ENCODE results near the gene GLRX5. TPM values are rescaled to one million over a fixed set of nuclear protein-coding genes. Genes with fewer than 3 reads are reported as not detected.
"Not testable (repeated sequence)": the region's sequence is repeated elsewhere in the genome, so short reads cannot be mapped to it uniquely, and the experiment has no call there.

Gene GLRX5
- total RNA-seq, 5 donors from 2014 or later (not counting 1 experiment from before 2014, with no cell fraction given): 15.4 to 24.2 (median 16.0) TPM

DNA sequence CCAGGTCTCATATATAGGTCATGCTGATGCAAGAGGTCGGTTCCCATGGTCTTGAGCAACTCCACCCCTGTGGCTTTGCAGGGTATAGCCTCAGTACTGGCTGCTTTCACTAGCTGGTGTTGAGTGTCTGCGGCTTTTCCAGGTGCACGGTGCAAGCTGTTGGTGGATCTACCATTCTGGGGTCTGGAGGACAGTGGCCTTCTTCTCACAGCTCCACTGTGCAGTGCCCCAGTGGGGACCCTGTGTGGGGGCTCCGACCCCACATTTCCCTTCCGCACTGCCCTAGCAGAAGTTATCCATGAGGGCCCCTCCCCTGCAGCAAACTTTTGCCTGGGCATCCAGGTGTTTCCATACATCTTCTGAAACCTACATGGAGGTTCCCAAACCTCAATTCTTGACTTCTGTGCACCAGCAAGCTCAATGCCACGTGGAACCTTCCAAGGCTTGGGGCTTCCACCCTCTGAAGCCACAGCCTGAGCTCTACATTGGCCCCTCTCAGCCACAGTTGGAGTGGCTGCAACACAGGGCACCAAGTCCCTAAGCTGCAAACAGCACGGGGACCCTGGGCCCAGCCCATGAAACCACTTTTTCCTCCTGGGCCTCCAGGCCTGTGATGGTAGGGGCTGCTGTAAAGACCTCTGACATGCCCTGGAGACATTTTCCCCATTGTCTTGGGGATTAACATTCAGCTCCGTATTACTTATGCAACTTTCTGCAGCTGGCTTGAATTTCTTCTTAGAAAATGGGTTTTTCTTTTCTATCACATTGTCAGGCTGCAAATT lies 49.2 kb downstream of the GLRX5 start:
- H3K4me1 Mint-ChIP-seq; H3K4me1 ChIP-seq (ENCODE audit: control insufficient read depth in 1 of 2, extremely low read depth in 1 of 2, insufficient read depth in 2 of 2, low read length in 2 of 2); POLR2A ChIA-PET; H3K4me3 ChIP-seq (ENCODE audit: control insufficient read depth in 1 of 2, extremely low read depth in 1 of 2, low read length in 1 of 2); H3K9me3 ChIP-seq; H3K36me3 ChIP-seq (ENCODE audit: control insufficient read depth in 2 of 2, extremely low read depth in 1 of 2, insufficient read depth in 1 of 2, low read length in 1 of 2); H3K27ac Mint-ChIP-seq; CTCF ChIA-PET; H3K4me3 Mint-ChIP-seq; ATAC-seq (replicated peaks in 1 of 4); DNase-seq; H3K27ac ChIP-seq (ENCODE audit: low read length); H3K36me3 Mint-ChIP-seq: not testable (repeated sequence)
- 69% methylated on average over 6 of the region's 8 CpGs for WGBS (ENCODE audit: insufficient coverage)
- peaks cover 0 to 25% of the 10 kb centered on the region in 2 experiments for H3K27me3 ChIP-seq (replicated peaks in 1 of 2; ENCODE audit: control insufficient read depth in 2 of 2, extremely low read depth in 1 of 2, insufficient read depth in 2 of 2, low read length in 1 of 2)
- H3K9me3 Mint-ChIP-seq: peaks cover 0 to 10% (median 5%) of the 10 kb centered on the region in 3 donors
- H3K27me3 Mint-ChIP-seq: peaks cover 18 to 28% of the 10 kb centered on the region in 2 donors

DNA sequence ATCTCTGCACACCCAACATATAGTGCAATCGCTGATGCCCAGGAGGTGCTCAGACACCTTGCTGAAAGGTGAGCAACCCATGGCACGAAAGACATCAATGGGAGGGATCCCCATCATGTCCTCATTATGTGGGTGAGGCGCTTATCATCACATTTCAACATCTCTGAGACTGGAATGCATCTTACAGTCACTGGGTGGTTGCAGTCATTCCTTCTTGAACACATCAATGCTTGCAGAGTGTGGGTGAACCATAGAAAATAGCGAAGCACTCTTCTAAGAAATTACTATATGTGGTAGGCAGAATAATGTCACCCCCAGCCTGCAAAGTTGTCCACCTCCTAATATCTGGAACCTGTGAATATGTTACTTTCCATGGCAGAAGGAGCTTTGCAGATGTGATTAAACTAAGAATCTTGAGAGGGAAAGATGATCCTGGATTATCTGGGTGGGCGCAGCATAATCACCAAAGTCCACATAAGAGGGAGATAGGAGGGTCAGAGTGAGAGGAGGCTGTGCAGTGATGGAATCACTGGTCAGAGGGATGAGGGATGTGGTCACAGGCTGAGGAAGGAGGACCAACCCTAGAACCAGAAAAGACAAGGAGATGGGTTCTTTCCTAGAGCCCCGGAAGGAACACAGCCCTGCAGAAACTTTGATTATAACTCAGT lies 51.2 kb downstream of the GLRX5 start:
- H3K4me1 ChIP-seq (ENCODE audit: control insufficient read depth in 1 of 2, extremely low read depth in 1 of 2, insufficient read depth in 2 of 2, low read length in 2 of 2): no peaks in the 10 kb centered on the region
- peaks cover 0 to 25% of the 10 kb centered on the region in 2 experiments for H3K27me3 ChIP-seq (replicated peaks in 1 of 2; ENCODE audit: control insufficient read depth in 2 of 2, extremely low read depth in 1 of 2, insufficient read depth in 2 of 2, low read length in 1 of 2)
- WGBS (ENCODE audit: insufficient coverage): 83% methylated on average over 2 of the region's 6 CpGs
- no peaks in the 10 kb centered on the region for H3K36me3 ChIP-seq (ENCODE audit: control insufficient read depth in 2 of 2, extremely low read depth in 1 of 2, insufficient read depth in 1 of 2, low read length in 1 of 2)
- Mint-ChIP-seq H3K9me3 (peaks cover 0 to 10% (median 5%) of the 10 kb centered on the region in 3 donors), H3K36me3 (peaks cover 5% of the 10 kb centered on the region), H3K4me1 (no peaks in the 10 kb centered on the region), H3K27me3 (peaks cover 18 to 27% of the 10 kb centered on the region in 2 donors), H3K27ac (no peak overlapping the region), H3K4me3 (no peak overlapping the region)
- H3K4me3 ChIP-seq (ENCODE audit: control insufficient read depth in 1 of 2, extremely low read depth in 1 of 2, low read length in 1 of 2): no peak overlapping the region
- no peaks in the 10 kb centered on the region for H3K9me3 ChIP-seq
- no peak overlapping the region for H3K27ac ChIP-seq (ENCODE audit: low read length)
- POLR2A ChIA-PET: no interaction called here
- ATAC-seq (replicated peaks in 1 of 4) (no peak), DNase-seq (no peak)
- CTCF ChIA-PET: no interaction called here

DNA sequence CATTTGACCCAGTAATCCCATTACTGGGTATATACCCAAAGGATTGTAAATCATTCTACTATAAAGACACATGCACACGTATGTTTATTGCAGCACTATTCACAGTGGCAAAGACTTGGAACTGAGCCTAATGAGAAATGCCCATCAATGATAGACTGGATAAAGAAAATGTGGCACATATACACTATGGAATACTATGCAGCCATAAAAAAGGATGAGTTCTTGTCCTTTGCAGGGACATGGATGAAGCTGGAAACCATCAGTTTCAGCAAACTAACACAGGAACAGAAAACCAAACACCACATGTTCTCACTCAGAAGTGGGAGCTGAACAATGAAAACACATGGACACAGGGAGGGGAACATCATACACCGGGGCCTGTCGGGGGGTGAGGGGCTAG lies 56.3 kb downstream of the GLRX5 start:
- CTCF ChIA-PET; H3K36me3 ChIP-seq (ENCODE audit: control insufficient read depth in 2 of 2, extremely low read depth in 1 of 2, insufficient read depth in 1 of 2, low read length in 1 of 2); H3K27ac Mint-ChIP-seq; ATAC-seq (replicated peaks in 1 of 4); H3K36me3 Mint-ChIP-seq; H3K4me3 ChIP-seq (ENCODE audit: control insufficient read depth in 1 of 2, extremely low read depth in 1 of 2, low read length in 1 of 2); DNase-seq; H3K9me3 ChIP-seq; POLR2A ChIA-PET; H3K27ac ChIP-seq (ENCODE audit: low read length); H3K4me1 ChIP-seq (ENCODE audit: control insufficient read depth in 1 of 2, extremely low read depth in 1 of 2, insufficient read depth in 2 of 2, low read length in 2 of 2); H3K9me3 Mint-ChIP-seq; H3K4me3 Mint-ChIP-seq; H3K4me1 Mint-ChIP-seq: not testable (repeated sequence)
- peaks cover 11 to 19% of the 10 kb centered on the region in 2 donors for H3K27me3 Mint-ChIP-seq
- WGBS (ENCODE audit: insufficient coverage): no CpG with 5 or more reads among the region's 3 CpGs
- peaks cover 3 to 31% of the 10 kb centered on the region in 2 experiments for H3K27me3 ChIP-seq (replicated peaks in 1 of 2; ENCODE audit: control insufficient read depth in 2 of 2, extremely low read depth in 1 of 2, insufficient read depth in 2 of 2, low read length in 1 of 2)

Other genes starting within 250 kb of the GLRX5 start
- gene CLMN, start 215.1 kb upstream of the GLRX5 start, total RNA-seq: 1 to 10 TPM in 2 of 5 donors, under 1 TPM in 3; 0.68 to 2.2 (median 0.99) TPM
- gene SYNE3, start 18.4 kb upstream of the GLRX5 start, total RNA-seq: 10 to 100 TPM; 55.6 to 92.3 (median 77.8) TPM
- 1 to 10 TPM in 1 of 5 donors, under 1 TPM in 3, not detected in 1; 0.21 to 2.0 (median 0.70) TPM for gene TCL1B, start 151.4 kb downstream of the GLRX5 start, total RNA-seq
- 10 to 100 TPM in 1 of 5 donors, 1 to 10 TPM in 4; 1.4 to 22.5 (median 2.6) TPM for gene TCL1A, start 179.1 kb downstream of the GLRX5 start, total RNA-seq